Muscle layer of duodenum (tissue), 2 donors: ENCODE data around the gene SEC63.
A peak's percentile ranks its signal among the peaks of the same experiment; 100 is the strongest.
"Not testable (repeated sequence)": the region's sequence is repeated elsewhere in the genome, so short reads cannot be mapped to it uniquely, and the experiment has no call there.

Experiments used
- H3K27ac ChIP-seq: one replicate; pipeline ENCODE4 v1.7.0; 2013; ENCODE audit warnings: mild to moderate bottlenecking, low read length
- H3K27me3 ChIP-seq: one replicate; pipeline ENCODE4 v1.7.0; 2013; ENCODE audit warnings: low read depth, mild to moderate bottlenecking, control low read depth, low read length
- H3K36me3 ChIP-seq, 2 donors: one replicate each; pipeline ENCODE4 v1.7.0; 2013; ENCODE audit warnings: low read length in 2 of 2, control low read depth in 1 of 2, mild to moderate bottlenecking in 1 of 2; ENCODE audit not compliant: insufficient read depth in 2 of 2, control insufficient read depth in 1 of 2
- H3K4me1 ChIP-seq, 2 donors: one replicate each; pipeline ENCODE4 v1.7.0; 2013; ENCODE audit warnings: low read length in 2 of 2, mild to moderate bottlenecking in 2 of 2, control low read depth in 1 of 2, moderate library complexity in 1 of 2; ENCODE audit not compliant: insufficient read depth in 2 of 2, control insufficient read depth in 1 of 2
- H3K4me3 ChIP-seq, 2 donors: one replicate each; pipeline ENCODE4 v1.7.0; 2013; ENCODE audit warnings: low read length in 2 of 2, low read depth in 1 of 2, mild to moderate bottlenecking in 1 of 2
- H3K9me3 ChIP-seq, 2 donors: one replicate each; pipeline ENCODE4 v1.7.0; 2013; ENCODE audit warnings: low read length in 2 of 2, control low read depth in 1 of 2, mild to moderate bottlenecking in 1 of 2; ENCODE audit not compliant: control insufficient read depth in 1 of 2
- donor health status: healthy.

The SEC63 gene

DNA sequence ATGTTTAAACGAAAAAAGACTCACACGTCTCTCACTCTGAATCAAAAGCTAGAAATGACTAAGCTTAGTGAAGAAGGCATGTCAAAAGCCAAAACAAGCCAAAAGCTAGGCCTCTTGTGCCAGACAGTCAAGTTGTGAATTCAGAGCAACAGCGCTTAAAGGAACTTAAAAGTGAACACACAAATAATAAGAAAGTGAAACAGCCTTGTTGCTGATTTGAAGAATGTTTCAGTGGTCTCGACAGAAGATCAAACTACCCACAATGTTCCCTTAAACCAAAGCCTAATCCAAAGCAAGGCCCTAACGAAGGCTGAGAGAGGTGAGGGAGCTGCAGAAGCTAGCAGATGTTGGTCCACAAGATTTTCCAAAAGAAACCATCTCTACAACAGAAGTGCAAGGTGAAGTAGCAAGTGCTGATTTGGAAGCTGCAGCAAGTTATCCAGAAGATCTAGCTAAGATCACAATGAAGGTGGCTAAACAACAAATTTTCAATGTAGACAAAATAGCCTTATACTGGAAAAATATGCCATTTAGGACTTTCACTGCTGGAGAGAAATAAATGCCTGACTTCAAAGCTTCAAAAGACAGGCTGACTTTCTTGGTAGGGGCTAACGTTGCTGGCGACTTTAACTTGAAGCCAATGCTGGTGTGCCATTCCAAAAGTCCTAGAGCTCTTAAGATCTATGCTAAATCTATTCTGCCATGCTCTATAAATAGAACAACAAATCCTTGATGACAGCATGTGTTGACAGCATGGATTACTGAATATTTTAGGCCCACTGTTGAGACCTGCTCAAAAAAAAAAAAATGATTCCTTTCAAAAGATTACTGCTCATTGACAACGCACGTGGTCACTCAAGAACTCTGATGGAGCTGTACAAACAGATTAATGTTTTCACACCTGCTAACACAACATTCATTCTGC is 40.3 kb downstream of the SEC63 start:
- Histone ChIP-seq H3K9me3 (peaks cover 9 to 17% of the 10 kb centered on the region in 2 donors), H3K4me1 (no peaks in the 10 kb centered on the region), H3K27me3 (no peaks in the 10 kb centered on the region), H3K27ac (no peak overlapping the region), H3K4me3 (no peak overlapping the region), H3K36me3 (peaks cover 16 to 61% of the 10 kb centered on the region in 2 donors)

GRCh38 chr6:107916961-107917360 is 41.0 kb downstream of the SEC63 start:
- not testable (repeated sequence) for H3K27ac ChIP-seq, H3K4me3 ChIP-seq, H3K4me1 ChIP-seq, H3K27me3 ChIP-seq
- H3K9me3 ChIP-seq, result peaks cover 9 to 17% of the 10 kb centered on the region in 2 donors
- peaks cover 23 to 67% of the 10 kb centered on the region in 2 donors for H3K36me3 ChIP-seq

GRCh38 chr6:107911692-107912091 is 46.3 kb downstream of the SEC63 start:
- H3K9me3 ChIP-seq, result peaks cover 0 to 3% of the 10 kb centered on the region in 2 donors
- no peak overlapping the region for H3K27ac ChIP-seq
- no peak overlapping the region for H3K4me3 ChIP-seq
- H3K27me3 ChIP-seq, result no peaks in the 10 kb centered on the region
- no peaks in the 10 kb centered on the region for H3K4me1 ChIP-seq
- peaks cover 27 to 53% of the 10 kb centered on the region in 2 donors for H3K36me3 ChIP-seq

- Histone ChIP-seq H3K4me3 (no peak overlapping the region), H3K27ac (peak overlapping the region; percentile 14), H3K27me3 (no peaks in the 10 kb centered on the region), H3K9me3 (no peaks in the 10 kb centered on the region), H3K4me1 (no peaks in the 10 kb centered on the region), H3K36me3 (peaks cover 29 to 45% of the 10 kb centered on the region in 2 donors)
Observed at GRCh38 chr6:107894809-107895396, 63.1 kb downstream of the SEC63 start.

- H3K9me3 ChIP-seq, H3K27me3 ChIP-seq, H3K27ac ChIP-seq: not testable (repeated sequence)
Observed at GRCh38 chr6:107890431-107890830, 67.6 kb downstream of the SEC63 start.

GRCh38 chr6:107885950-107886349 is 72.1 kb downstream of the SEC63 start:
- not testable (repeated sequence) for H3K9me3 ChIP-seq, H3K4me3 ChIP-seq, H3K27ac ChIP-seq, H3K27me3 ChIP-seq, H3K4me1 ChIP-seq
- H3K36me3 ChIP-seq, result peaks cover 5 to 19% of the 10 kb centered on the region in 2 donors

More at GRCh38 chr6:107890431-107890830, 67.6 kb downstream of the SEC63 start:
- not testable (repeated sequence) for H3K4me3 ChIP-seq, H3K4me1 ChIP-seq
- H3K36me3 ChIP-seq, result peaks cover 25 to 37% of the 10 kb centered on the region in 2 donors

DNA sequence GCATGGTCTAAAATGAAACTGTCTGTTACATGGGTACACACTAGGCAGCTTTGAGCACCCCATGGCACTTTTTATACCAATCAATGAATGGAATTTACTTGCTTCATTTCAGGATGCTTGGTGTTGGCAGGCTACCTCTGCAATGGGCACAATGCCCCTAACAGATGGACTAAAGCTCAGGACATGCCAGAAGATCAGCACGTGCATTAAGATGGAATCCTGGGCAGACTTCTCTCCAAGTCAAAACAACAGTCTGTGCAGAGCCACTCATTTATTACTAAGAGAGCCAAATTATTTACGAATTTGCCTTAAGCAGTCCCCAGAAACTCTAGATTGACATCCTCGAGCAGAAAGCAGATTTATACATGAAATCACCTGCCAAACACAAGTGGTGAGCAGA is 78.1 kb downstream of the SEC63 start:
- peaks cover 30 to 50% of the 10 kb centered on the region in 2 donors for H3K36me3 ChIP-seq
- no peaks in the 10 kb centered on the region for H3K9me3 ChIP-seq
- H3K4me3 ChIP-seq, result no peak overlapping the region
- no peak overlapping the region for H3K27ac ChIP-seq
- H3K27me3 ChIP-seq, result no peaks in the 10 kb centered on the region
- peaks cover 0 to 7% of the 10 kb centered on the region in 2 donors for H3K4me1 ChIP-seq

- no peaks in the 10 kb centered on the region for H3K27me3 ChIP-seq
- H3K27ac ChIP-seq, result no peak overlapping the region
- H3K36me3 ChIP-seq, result peaks cover 30 to 58% of the 10 kb centered on the region in 2 donors
- H3K4me1 ChIP-seq, result peaks cover 0 to 7% of the 10 kb centered on the region in 2 donors
- H3K9me3 ChIP-seq, result no peaks in the 10 kb centered on the region
- H3K4me3 ChIP-seq, result no peak overlapping the region
Observed at GRCh38 chr6:107877968-107878367, 80.0 kb downstream of the SEC63 start.

- no peaks in the 10 kb centered on the region for H3K4me1 ChIP-seq
- H3K9me3 ChIP-seq, result no peaks in the 10 kb centered on the region
- H3K36me3 ChIP-seq, result peaks cover 12 to 39% of the 10 kb centered on the region in 2 donors
- H3K27ac ChIP-seq, result no peak overlapping the region
- H3K27me3 ChIP-seq, result no peaks in the 10 kb centered on the region
- H3K4me3 ChIP-seq, result no peak overlapping the region
Observed at GRCh38 chr6:107871976-107872375, 86.0 kb downstream of the SEC63 start.

GRCh38 chr6:107871512-107871911 is 86.5 kb downstream of the SEC63 start:
- H3K27ac ChIP-seq, H3K4me3 ChIP-seq: not testable (repeated sequence)
- peaks cover 10 to 39% of the 10 kb centered on the region in 2 donors for H3K36me3 ChIP-seq

DNA sequence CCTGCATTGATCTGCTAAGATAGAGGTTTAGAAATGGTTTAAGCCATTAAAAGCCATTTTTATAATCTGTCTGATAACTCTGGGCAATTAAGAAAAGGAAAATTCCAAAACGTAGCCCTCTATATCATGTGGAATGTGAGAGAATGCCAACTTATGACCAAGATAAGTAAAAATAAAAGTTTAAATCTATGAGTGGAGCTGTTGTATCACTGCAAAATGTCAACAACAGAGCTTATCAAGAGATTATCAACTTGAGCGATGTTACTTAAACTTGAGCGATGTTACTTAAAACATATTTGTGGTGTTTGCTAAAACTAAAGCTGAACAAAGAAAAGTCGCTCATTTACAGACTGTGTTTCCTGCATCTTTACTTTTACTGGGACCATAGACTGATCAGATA is 87.0 kb downstream of the SEC63 start:
- Histone ChIP-seq H3K27me3 (no peaks in the 10 kb centered on the region), H3K27ac (no peak overlapping the region), H3K4me3 (no peak overlapping the region), H3K36me3 (peaks cover 7 to 39% of the 10 kb centered on the region in 2 donors), H3K9me3 (no peaks in the 10 kb centered on the region), H3K4me1 (no peaks in the 10 kb centered on the region)

More at GRCh38 chr6:107871512-107871911, 86.5 kb downstream of the SEC63 start:
- H3K4me1 ChIP-seq, H3K27me3 ChIP-seq, H3K9me3 ChIP-seq: not testable (repeated sequence)
